SK-MEL-5 (cell line): ENCODE data around the gene YAP1. TPM values are rescaled to one million over a fixed set of nuclear protein-coding genes. Genes with fewer than 3 reads are reported as not detected.

Source experiments
- DNase-seq: peaks from one replicate; pipeline ENCODE4 v3.0.0-alpha.2; 2016; ENCODE audit warnings: low read depth, low spot score
- in situ Hi-C: cut with HindIII; loops from 2 replicates; pipeline ENCODE4 v1.10.0; 2016; ENCODE audit warnings: low sequenced_read_pairs, high pct_unique_total_duplicates, low pct_unique_long_range_greater_than_20kb
- total RNA-seq: library from RNA; depleted of rRNA; stranded (reverse); fragments of >200 nt; shearing (Covaris generic); gene quantifications from 2 replicates; pipeline ENCODE4 v1.2.3, GENCODE V29; 2014

YAP1 gene
- total RNA-seq, 1 experiment from 2014 or later = 28.4 TPM

GRCh38 chr11:102216433-102217075 lies 106.3 kb downstream of the YAP1 start:
- in situ Hi-C loops = no loop called here
- no peak for DNase-seq

GRCh38 chr11:102220728-102221467 lies 110.7 kb downstream of the YAP1 start:
- in situ Hi-C loops = no loop called here
- peak; percentile 8 for DNase-seq

GRCh38 chr11:102223859-102224258 lies 113.6 kb downstream of the YAP1 start:
- in situ Hi-C loops = no loop called here
- DNase-seq = no peak

- in situ Hi-C loops = no loop called here
- peak; percentile 77 for DNase-seq
These were observed 115.7 kb downstream of the YAP1 start for GRCh38 chr11:102225689-102226568.

- no peak for DNase-seq
- in situ Hi-C loops = no loop called here
These were observed 116.6 kb downstream of the YAP1 start for GRCh38 chr11:102226702-102227490.

GRCh38 chr11:102229510-102230123 lies 119.4 kb downstream of the YAP1 start:
- in situ Hi-C loops = no loop called here
- peak; percentile 83 for DNase-seq

- no peak for DNase-seq
- in situ Hi-C loops = no loop called here
These were observed 119.9 kb downstream of the YAP1 start for GRCh38 chr11:102230186-102230585.

GRCh38 chr11:102230911-102231310 lies 120.7 kb downstream of the YAP1 start:
- in situ Hi-C loops = no loop called here
- no peak for DNase-seq

GRCh38 chr11:102234779-102235439 lies 124.7 kb downstream of the YAP1 start:
- DNase-seq = no peak
- in situ Hi-C loops = no loop called here

- peak; percentile 36 for DNase-seq
- in situ Hi-C loops = no loop called here
These were observed 127.0 kb downstream of the YAP1 start for GRCh38 chr11:102237096-102237735.

GRCh38 chr11:102238391-102238821 lies 128.2 kb downstream of the YAP1 start:
- in situ Hi-C loops = no loop called here
- no peak for DNase-seq

- in situ Hi-C loops = no loop called here
- DNase-seq = no peak
These were observed 129.2 kb downstream of the YAP1 start for GRCh38 chr11:102239448-102239847.

- in situ Hi-C loops = no loop called here
- DNase-seq = no peak
These were observed 129.7 kb downstream of the YAP1 start for GRCh38 chr11:102239911-102240310.

- in situ Hi-C loops = no loop called here
- DNase-seq = no peak
These were observed 130.3 kb downstream of the YAP1 start for GRCh38 chr11:102240502-102240901.

GRCh38 chr11:102241026-102241425 lies 130.8 kb downstream of the YAP1 start:
- no peak for DNase-seq
- in situ Hi-C loops = no loop called here

GRCh38 chr11:102243399-102243884 lies 133.2 kb downstream of the YAP1 start:
- in situ Hi-C loops = no loop called here
- no peak for DNase-seq
